GM21786 (cell line): ENCODE measurements around the gene AP3B2.
"Not testable (repeated sequence)": the region's sequence is repeated elsewhere in the genome, so short reads cannot be mapped to it uniquely, and the experiment has no call there.

Experiments used
- ATAC-seq: cut with Tn5 transposase; IDR thresholded peaks from one replicate; pipeline ENCODE4 v1.9.1; 2021; ENCODE audit not compliant: unreplicated experiment

Gene AP3B2

GRCh38 chr15:82709421-82710207, at the start of gene AP3B2:
Gene AP3B2, minus strand, starts transcription at chr15:82709875. Its CDS starts 169 bp downstream, at chr15:82709706.
- peak; percentile 90 for ATAC-seq

GRCh38 chr15:82751308-82751707, 41.6 kb upstream of the AP3B2 start:
- ATAC-seq = no peak

- ATAC-seq = peak; percentile 31
Measured at GRCh38 chr15:82750831-82751180, 41.1 kb upstream of the AP3B2 start.

GRCh38 chr15:82749951-82750830, 40.5 kb upstream of the AP3B2 start:
- ATAC-seq = peak; percentile 92

- ATAC-seq = no peak
Measured at GRCh38 chr15:82748315-82748714, 38.6 kb upstream of the AP3B2 start.

- ATAC-seq = no peak
Measured at GRCh38 chr15:82743810-82744209, 34.1 kb upstream of the AP3B2 start.

- no peak for ATAC-seq
Measured at GRCh38 chr15:82742134-82742533, 32.5 kb upstream of the AP3B2 start.

- ATAC-seq = no peak
Measured at GRCh38 chr15:82739086-82739485, 29.4 kb upstream of the AP3B2 start.

- ATAC-seq = no peak
Measured at GRCh38 chr15:82737975-82738374, 28.3 kb upstream of the AP3B2 start.

GRCh38 chr15:82731527-82731926, 21.9 kb upstream of the AP3B2 start:
- ATAC-seq = no peak

- no peak for ATAC-seq
Measured at GRCh38 chr15:82730022-82730530, 20.4 kb upstream of the AP3B2 start.

- ATAC-seq = no peak
Measured at GRCh38 chr15:82726816-82727215, 17.1 kb upstream of the AP3B2 start.

- no peak for ATAC-seq
Measured at GRCh38 chr15:82715003-82715402, 5.3 kb upstream of the AP3B2 start.

- no peak for ATAC-seq
Measured at GRCh38 chr15:82714016-82714415, 4.3 kb upstream of the AP3B2 start.

GRCh38 chr15:82712036-82712435, 2.4 kb upstream of the AP3B2 start:
- no peak for ATAC-seq

- ATAC-seq = no peak
Measured at GRCh38 chr15:82710926-82711490, 1.3 kb upstream of the AP3B2 start.

GRCh38 chr15:82710208-82710555, 507 bp upstream of the AP3B2 start:
- no peak for ATAC-seq

- ATAC-seq = no peak
Measured at GRCh38 chr15:82709081-82709420, 624 bp downstream of the AP3B2 start.

- ATAC-seq = not testable (repeated sequence)
Measured at GRCh38 chr15:82705856-82706255, 3.8 kb downstream of the AP3B2 start.

GRCh38 chr15:82699726-82700125, 9.9 kb downstream of the AP3B2 start:
- no peak for ATAC-seq

GRCh38 chr15:82698711-82699345, 10.8 kb downstream of the AP3B2 start:
- no peak for ATAC-seq
